ENCODE data around the gene SMOC2. TPM values are rescaled to one million over a fixed set of nuclear protein-coding genes. Genes with fewer than 3 reads are reported as not detected.

SMOC2 gene
- total RNA-seq, 4 donors from 2014 or later, result 45.8 to 130 (median 84.0) TPM

DNA sequence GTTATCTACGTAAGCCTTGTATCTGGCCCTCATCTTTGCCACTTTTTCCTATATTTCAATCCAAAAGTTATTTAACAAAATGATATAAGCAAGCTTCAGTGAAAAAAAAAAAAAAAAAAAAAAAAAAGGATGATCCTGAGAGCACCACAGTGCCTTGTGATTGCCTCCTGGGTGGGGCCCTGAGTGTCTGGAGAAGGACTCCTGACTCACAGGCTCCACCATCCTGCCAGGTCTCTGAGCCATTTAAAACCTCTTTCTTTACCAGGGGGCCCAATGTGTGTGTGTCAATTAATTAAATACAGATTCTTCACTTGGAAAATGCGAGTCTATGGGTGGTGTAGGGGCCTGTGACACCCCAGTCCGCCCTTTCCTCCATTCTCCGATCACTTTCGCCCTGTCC lies 105.2 kb downstream of the SMOC2 start:
- TF ChIP-seq POLR2AphosphoS5 (IDR thresholded peaks at IDR 0.05), result peak in 1 of 2 donors; percentile 25
- TF ChIP-seq POLR2A (IDR thresholded peaks at IDR 0.05; ENCODE audit: low read depth), result no peak
- intact Hi-C loops (cut with DNase I), result no loop called here
- H3K27ac ChIP-seq (replicated peaks in 1 of 4), result peak overlapping the region; percentile 66 to 75 (median 67)
- no peaks in the 10 kb centered on the region for H3K9me3 ChIP-seq
- WGBS, result 96% methylated on average over 5 of the region's 5 CpGs
- no peaks in the 10 kb centered on the region for H3K27me3 ChIP-seq
- H3K4me3 ChIP-seq, result no peak overlapping the region
- no peak for DNase-seq (ENCODE audit: extremely low spot score)
- peaks cover 10 to 35% (median 23%) of the 10 kb centered on the region in 4 donors for H3K4me1 ChIP-seq
- H3K36me3 ChIP-seq, result peaks cover 0 to 7% (median 2%) of the 10 kb centered on the region in 4 donors

DNA sequence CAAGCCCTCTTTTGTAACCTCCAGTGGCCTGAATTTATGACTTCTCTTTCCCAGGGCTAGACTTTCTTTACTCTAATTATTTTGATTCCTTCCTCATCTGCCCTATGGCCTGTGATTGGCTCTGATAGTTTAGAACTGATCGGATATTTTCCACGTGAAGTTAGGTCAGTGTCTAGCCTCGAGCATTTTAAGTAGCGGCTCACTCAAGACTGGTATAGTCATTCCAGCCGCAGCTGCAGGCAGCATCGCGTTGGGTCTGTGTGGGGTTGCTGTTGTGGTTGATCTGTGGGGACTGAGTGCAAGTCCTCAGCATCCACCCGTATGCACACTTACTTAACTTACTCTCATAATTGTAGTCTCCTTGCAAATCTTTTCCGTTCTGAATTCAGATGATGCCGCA lies 105.7 kb downstream of the SMOC2 start:
- no peak overlapping the region for H3K4me3 ChIP-seq
- peak overlapping the region; percentile 66 to 75 (median 67) for H3K27ac ChIP-seq (replicated peaks in 1 of 4)
- TF ChIP-seq, protein P1, sequence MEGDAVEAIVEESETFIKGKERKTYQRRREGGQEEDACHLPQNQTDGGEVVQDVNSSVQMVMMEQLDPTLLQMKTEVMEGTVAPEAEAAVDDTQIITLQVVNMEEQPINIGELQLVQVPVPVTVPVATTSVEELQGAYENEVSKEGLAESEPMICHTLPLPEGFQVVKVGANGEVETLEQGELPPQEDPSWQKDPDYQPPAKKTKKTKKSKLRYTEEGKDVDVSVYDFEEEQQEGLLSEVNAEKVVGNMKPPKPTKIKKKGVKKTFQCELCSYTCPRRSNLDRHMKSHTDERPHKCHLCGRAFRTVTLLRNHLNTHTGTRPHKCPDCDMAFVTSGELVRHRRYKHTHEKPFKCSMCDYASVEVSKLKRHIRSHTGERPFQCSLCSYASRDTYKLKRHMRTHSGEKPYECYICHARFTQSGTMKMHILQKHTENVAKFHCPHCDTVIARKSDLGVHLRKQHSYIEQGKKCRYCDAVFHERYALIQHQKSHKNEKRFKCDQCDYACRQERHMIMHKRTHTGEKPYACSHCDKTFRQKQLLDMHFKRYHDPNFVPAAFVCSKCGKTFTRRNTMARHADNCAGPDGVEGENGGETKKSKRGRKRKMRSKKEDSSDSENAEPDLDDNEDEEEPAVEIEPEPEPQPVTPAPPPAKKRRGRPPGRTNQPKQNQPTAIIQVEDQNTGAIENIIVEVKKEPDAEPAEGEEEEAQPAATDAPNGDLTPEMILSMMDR (IDR thresholded peaks at IDR 0.05), result no peak
- TF ChIP-seq POLR2AphosphoS5 (IDR thresholded peaks at IDR 0.05) (no peak), EP300 (IDR thresholded peaks at IDR 0.05) (no peak), POLR2A (IDR thresholded peaks at IDR 0.05; ENCODE audit: low read depth) (no peak)
- H3K9me3 ChIP-seq, result no peaks in the 10 kb centered on the region
- DNase-seq (ENCODE audit: extremely low spot score), result no peak
- 96% methylated on average over 10 of the region's 10 CpGs for WGBS
- intact Hi-C loops (cut with DNase I), result no loop called here
- H3K36me3 ChIP-seq, result peaks cover 0 to 7% (median 2%) of the 10 kb centered on the region in 4 donors
- no peaks in the 10 kb centered on the region for H3K27me3 ChIP-seq
- H3K4me1 ChIP-seq, result peaks cover 4 to 29% (median 17%) of the 10 kb centered on the region in 4 donors

DNA sequence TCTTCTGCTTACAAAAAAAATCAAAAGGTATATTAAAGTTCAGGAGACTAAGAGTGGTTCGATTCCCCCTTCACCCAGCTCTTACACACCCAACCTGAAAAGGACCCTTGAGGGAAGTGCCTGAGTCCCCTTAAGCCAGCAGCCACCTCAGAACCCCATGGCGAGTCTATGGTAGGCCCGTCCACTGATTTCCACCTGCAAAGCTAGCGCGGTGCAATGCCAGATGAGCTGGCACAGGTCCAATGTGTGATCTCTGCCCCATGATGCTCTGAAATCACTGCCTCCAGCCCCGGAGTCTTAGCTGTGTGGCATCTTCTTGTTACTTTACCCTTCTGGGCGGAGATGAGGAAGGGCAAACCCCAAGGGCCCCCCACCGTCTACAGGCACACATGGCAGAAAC lies 109.3 kb downstream of the SMOC2 start:
- H3K36me3 ChIP-seq, result peaks cover 0 to 9% (median 3%) of the 10 kb centered on the region in 4 donors
- no peaks in the 10 kb centered on the region for H3K27me3 ChIP-seq
- TF ChIP-seq, protein P1 (IDR thresholded peaks at IDR 0.05), result no peak
- TF ChIP-seq EP300 (IDR thresholded peaks at IDR 0.05) (no peak), POLR2A (IDR thresholded peaks at IDR 0.05; ENCODE audit: low read depth) (no peak), POLR2AphosphoS5 (IDR thresholded peaks at IDR 0.05) (no peak)
- no peak for DNase-seq (ENCODE audit: extremely low spot score)
- peaks cover 3 to 10% (median 4%) of the 10 kb centered on the region in 4 donors for H3K4me1 ChIP-seq
- 84% methylated on average over 8 of the region's 8 CpGs for WGBS
- no peak overlapping the region for H3K27ac ChIP-seq (replicated peaks in 1 of 4)
- H3K9me3 ChIP-seq, result no peaks in the 10 kb centered on the region
- intact Hi-C loops (cut with DNase I), result no loop called here
- H3K4me3 ChIP-seq, result no peak overlapping the region

DNA sequence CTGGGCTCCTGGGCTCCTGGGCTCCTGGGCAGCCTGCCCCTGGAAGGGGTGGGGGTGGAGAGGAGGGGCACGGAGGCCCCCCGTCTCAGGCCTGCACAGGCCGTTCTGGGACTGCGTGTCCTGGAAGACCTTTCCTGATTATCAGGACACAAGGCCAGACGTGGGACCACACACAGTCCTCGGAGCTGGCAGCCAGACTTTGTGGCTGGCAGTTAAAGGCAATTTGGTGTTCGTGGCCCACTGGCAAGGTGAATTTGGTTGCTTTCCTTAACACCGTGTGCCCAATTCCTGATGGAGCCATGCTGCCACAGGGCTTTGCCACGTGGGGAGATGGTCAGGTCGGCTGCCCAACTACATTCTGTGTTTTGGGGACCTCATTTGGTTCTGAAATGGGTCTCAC lies 113.5 kb downstream of the SMOC2 start:
- no peaks in the 10 kb centered on the region for H3K27me3 ChIP-seq
- TF ChIP-seq, protein P1 (IDR thresholded peaks at IDR 0.05), result no peak
- TF ChIP-seq EP300 (IDR thresholded peaks at IDR 0.05) (no peak), POLR2A (IDR thresholded peaks at IDR 0.05; ENCODE audit: low read depth) (no peak), POLR2AphosphoS5 (IDR thresholded peaks at IDR 0.05) (no peak)
- H3K4me1 ChIP-seq, result no peaks in the 10 kb centered on the region
- H3K27ac ChIP-seq (replicated peaks in 1 of 4), result no peak overlapping the region
- DNase-seq (ENCODE audit: extremely low spot score), result no peak
- no peaks in the 10 kb centered on the region for H3K9me3 ChIP-seq
- peaks cover 0 to 15% (median 3%) of the 10 kb centered on the region in 4 donors for H3K36me3 ChIP-seq
- no peak overlapping the region for H3K4me3 ChIP-seq
- WGBS, result 90% methylated on average over 5 of the region's 10 CpGs
- intact Hi-C loops (cut with DNase I), result no loop called here

DNA sequence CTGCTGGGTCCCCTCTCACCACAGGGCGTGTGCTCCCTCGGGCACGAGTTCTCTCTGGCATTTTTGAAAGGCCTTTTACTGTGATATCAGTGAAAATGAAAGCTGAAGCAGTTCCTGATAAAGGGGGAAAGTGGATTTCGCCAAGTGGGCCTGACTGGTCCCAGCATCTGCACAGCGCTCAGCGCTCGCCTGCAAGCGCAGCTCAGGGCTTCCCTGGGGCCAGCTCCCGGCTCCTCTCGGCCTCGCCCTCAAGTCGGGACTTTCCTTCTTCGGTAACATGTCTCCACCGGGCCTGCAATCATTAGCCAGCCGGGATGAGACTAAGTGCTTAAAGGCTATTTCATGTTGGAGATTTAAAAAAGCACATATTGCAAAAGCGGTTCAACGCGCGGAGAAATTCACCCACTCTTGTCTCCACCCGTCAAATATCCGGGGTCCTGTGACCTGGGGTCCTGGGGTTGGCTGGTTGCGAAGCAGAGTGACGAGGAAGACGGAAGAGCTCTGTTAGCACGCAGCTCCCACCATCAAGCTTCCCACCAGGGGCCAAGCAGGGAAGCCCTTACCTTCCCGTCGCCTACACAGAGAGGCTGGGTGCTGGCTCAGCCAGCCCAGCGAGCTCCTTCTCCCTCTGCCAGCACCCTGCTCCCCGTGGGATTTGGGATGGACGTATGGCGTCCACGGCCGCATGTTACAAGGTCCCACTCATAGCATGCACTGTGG lies 114.1 kb downstream of the SMOC2 start:
- H3K27ac ChIP-seq (replicated peaks in 1 of 4), result no peak overlapping the region
- no peaks in the 10 kb centered on the region for H3K27me3 ChIP-seq
- H3K36me3 ChIP-seq, result peaks cover 0 to 15% (median 3%) of the 10 kb centered on the region in 4 donors
- H3K4me3 ChIP-seq, result no peak overlapping the region
- H3K9me3 ChIP-seq, result no peaks in the 10 kb centered on the region
- no peaks in the 10 kb centered on the region for H3K4me1 ChIP-seq
- 94% methylated on average over 32 of the region's 33 CpGs for WGBS
- TF ChIP-seq POLR2A (IDR thresholded peaks at IDR 0.05; ENCODE audit: low read depth), result no peak
- no peak for TF ChIP-seq POLR2AphosphoS5 (IDR thresholded peaks at IDR 0.05)
- TF ChIP-seq EP300 (IDR thresholded peaks at IDR 0.05), result no peak
- TF ChIP-seq, protein P1 (IDR thresholded peaks at IDR 0.05), result no peak
- DNase-seq (ENCODE audit: extremely low spot score), result no peak
- intact Hi-C loops (cut with DNase I), result no loop called here
